ENCODE measurements around the gene VPS50. TPM values are rescaled to one million over a fixed set of nuclear protein-coding genes. Genes with fewer than 3 reads are reported as not detected.

Gene VPS50
- total and polyA plus RNA-seq, 4 donors, result 4.0 to 18.2 (median 11.9) TPM

DNA sequence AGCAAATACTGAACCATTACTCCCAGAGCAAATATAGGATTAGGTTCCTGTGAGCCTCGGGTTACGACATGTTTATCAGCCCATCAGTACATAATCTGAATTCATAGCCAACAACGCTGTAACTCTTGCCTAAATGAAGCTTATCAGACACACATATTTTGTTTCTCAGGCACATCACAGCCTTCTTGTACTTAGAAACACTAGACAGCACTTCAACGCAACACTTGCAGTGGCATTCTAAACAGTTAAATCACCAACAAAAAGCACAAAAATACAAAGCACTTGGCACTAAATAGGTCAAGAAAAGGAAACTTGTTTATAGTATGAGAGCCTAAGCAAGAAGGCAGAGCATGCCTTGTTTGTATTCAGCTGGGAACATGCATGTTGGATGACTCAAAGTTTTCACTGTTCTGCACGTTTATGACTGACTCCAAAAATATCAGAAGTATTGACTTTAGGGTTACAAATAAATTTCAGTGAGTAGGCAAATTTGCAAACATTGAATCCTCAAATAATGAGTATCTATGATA, 75.0 kb downstream of the VPS50 start:
- WGBS, result 80% methylated on average over 5 of the region's 5 CpGs

DNA sequence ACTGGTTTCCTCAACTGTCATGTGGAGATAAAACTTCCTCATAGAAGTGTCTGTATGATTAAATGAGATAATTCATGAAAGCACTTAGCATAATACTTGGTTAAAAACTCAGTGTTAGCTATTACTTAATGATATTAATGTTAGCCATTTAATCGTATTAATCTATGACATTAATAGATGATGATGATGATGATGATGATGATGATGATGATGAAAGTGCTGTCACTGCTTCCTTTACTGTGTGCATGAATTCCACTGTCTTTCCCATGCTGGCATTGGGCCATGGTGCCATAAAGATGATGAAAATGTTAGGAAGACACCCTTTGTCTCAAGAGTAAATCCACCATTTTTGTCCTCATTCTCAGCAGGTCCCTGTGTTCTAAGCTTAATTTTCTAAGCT, 75.8 kb downstream of the VPS50 start:
- Histone ChIP-seq H3K27me3 (ENCODE audit: control insufficient read depth in 4 of 4, insufficient read depth in 4 of 4, low read length in 3 of 4) (no peaks in the 10 kb centered on the region), H3K27ac (ENCODE audit: low read depth in 1 of 2, low read length in 2 of 2) (no peak overlapping the region), H3K9ac (ENCODE audit: low read depth in 1 of 2, low read length in 2 of 2) (no peak overlapping the region), H3K4me1 (ENCODE audit: control insufficient read depth in 4 of 4, insufficient read depth in 4 of 4, low read length in 3 of 4) (no peaks in the 10 kb centered on the region), H3K36me3 (ENCODE audit: control insufficient read depth in 4 of 4, insufficient read depth in 3 of 4, low read depth in 1 of 4, low read length in 3 of 4) (peaks cover 0 to 13% (median 7%) of the 10 kb centered on the region in 4 donors), H3K4me3 (ENCODE audit: low read depth in 1 of 3, low read length in 3 of 3) (no peak overlapping the region), H3K9me3 (ENCODE audit: control insufficient read depth in 4 of 4, low read length in 3 of 4) (no peaks in the 10 kb centered on the region)
- no peak for DNase-seq (ENCODE audit: low spot score)
- 95% methylated on average over 1 of the region's 1 CpG for WGBS
- TF ChIP-seq, protein P1, sequence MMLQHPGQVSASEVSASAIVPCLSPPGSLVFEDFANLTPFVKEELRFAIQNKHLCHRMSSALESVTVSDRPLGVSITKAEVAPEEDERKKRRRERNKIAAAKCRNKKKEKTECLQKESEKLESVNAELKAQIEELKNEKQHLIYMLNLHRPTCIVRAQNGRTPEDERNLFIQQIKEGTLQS (IDR thresholded peaks at IDR 0.05), result no peak
- no peak for TF ChIP-seq HNF4G (IDR thresholded peaks at IDR 0.05)
- no peak for TF ChIP-seq TAF1 (conservative IDR thresholded peaks at IDR 0.05)
- TF ChIP-seq JUND (IDR thresholded peaks at IDR 0.05), result no peak
- no peak for TF ChIP-seq RAD21 (IDR thresholded peaks at IDR 0.05)
- no peak for TF ChIP-seq FOXA2 (IDR thresholded peaks at IDR 0.05)
- TF ChIP-seq, protein P2, sequence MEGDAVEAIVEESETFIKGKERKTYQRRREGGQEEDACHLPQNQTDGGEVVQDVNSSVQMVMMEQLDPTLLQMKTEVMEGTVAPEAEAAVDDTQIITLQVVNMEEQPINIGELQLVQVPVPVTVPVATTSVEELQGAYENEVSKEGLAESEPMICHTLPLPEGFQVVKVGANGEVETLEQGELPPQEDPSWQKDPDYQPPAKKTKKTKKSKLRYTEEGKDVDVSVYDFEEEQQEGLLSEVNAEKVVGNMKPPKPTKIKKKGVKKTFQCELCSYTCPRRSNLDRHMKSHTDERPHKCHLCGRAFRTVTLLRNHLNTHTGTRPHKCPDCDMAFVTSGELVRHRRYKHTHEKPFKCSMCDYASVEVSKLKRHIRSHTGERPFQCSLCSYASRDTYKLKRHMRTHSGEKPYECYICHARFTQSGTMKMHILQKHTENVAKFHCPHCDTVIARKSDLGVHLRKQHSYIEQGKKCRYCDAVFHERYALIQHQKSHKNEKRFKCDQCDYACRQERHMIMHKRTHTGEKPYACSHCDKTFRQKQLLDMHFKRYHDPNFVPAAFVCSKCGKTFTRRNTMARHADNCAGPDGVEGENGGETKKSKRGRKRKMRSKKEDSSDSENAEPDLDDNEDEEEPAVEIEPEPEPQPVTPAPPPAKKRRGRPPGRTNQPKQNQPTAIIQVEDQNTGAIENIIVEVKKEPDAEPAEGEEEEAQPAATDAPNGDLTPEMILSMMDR (IDR thresholded peaks at IDR 0.05; ENCODE audit: low read depth, low read length, missing input control), result no peak
- no peak for TF ChIP-seq RXRA (IDR thresholded peaks at IDR 0.05)
- no peak for TF ChIP-seq NR2F2 (IDR thresholded peaks at IDR 0.05)
- TF ChIP-seq, protein P3, sequence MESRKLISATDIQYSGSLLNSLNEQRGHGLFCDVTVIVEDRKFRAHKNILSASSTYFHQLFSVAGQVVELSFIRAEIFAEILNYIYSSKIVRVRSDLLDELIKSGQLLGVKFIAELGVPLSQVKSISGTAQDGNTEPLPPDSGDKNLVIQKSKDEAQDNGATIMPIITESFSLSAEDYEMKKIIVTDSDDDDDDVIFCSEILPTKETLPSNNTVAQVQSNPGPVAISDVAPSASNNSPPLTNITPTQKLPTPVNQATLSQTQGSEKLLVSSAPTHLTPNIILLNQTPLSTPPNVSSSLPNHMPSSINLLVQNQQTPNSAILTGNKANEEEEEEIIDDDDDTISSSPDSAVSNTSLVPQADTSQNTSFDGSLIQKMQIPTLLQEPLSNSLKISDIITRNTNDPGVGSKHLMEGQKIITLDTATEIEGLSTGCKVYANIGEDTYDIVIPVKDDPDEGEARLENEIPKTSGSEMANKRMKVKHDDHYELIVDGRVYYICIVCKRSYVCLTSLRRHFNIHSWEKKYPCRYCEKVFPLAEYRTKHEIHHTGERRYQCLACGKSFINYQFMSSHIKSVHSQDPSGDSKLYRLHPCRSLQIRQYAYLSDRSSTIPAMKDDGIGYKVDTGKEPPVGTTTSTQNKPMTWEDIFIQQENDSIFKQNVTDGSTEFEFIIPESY (IDR thresholded peaks at IDR 0.05), result no peak
- TF ChIP-seq, protein P4, sequence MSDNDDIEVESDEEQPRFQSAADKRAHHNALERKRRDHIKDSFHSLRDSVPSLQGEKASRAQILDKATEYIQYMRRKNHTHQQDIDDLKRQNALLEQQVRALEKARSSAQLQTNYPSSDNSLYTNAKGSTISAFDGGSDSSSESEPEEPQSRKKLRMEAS (IDR thresholded peaks at IDR 0.05), result no peak
- TF ChIP-seq GABPA (IDR thresholded peaks at IDR 0.05 in 1 of 2, conservative IDR thresholded peaks at IDR 0.05 in 1 of 2), result no peak
- no peak for TF ChIP-seq EGR1 (IDR thresholded peaks at IDR 0.05; ENCODE audit: low read depth in 2 of 2)
- no peak for TF ChIP-seq HNF4A (conservative IDR thresholded peaks at IDR 0.05)
- TF ChIP-seq YY1 (IDR thresholded peaks at IDR 0.05), result no peak
- TF ChIP-seq FOXA1 (IDR thresholded peaks at IDR 0.05), result no peak
- TF ChIP-seq SP1 (IDR thresholded peaks at IDR 0.05), result no peak

More for the DNA sequence above, 75.0 kb downstream of the VPS50 start:
- no peak overlapping the region for H3K27ac ChIP-seq (ENCODE audit: low read depth in 1 of 2, low read length in 2 of 2)
- H3K4me3 ChIP-seq (ENCODE audit: low read depth in 1 of 3, low read length in 3 of 3), result no peak overlapping the region
- DNase-seq (ENCODE audit: low spot score), result no peak
- TF ChIP-seq EGR1 (IDR thresholded peaks at IDR 0.05; ENCODE audit: low read depth in 2 of 2) (no peak), JUND (IDR thresholded peaks at IDR 0.05) (no peak), NR2F2 (IDR thresholded peaks at IDR 0.05) (no peak), RAD21 (IDR thresholded peaks at IDR 0.05) (no peak), HNF4G (IDR thresholded peaks at IDR 0.05) (no peak), YY1 (IDR thresholded peaks at IDR 0.05) (no peak), RXRA (IDR thresholded peaks at IDR 0.05) (no peak), GABPA (IDR thresholded peaks at IDR 0.05 in 1 of 2, conservative IDR thresholded peaks at IDR 0.05 in 1 of 2) (no peak), SP1 (IDR thresholded peaks at IDR 0.05) (no peak), TAF1 (conservative IDR thresholded peaks at IDR 0.05) (no peak)
- TF ChIP-seq, protein P3 (IDR thresholded peaks at IDR 0.05), result no peak
- TF ChIP-seq, protein P1 (IDR thresholded peaks at IDR 0.05), result no peak
- TF ChIP-seq, protein P2 (IDR thresholded peaks at IDR 0.05; ENCODE audit: low read depth, low read length, missing input control), result no peak
- TF ChIP-seq, protein P4 (IDR thresholded peaks at IDR 0.05), result no peak
- H3K9me3 ChIP-seq (ENCODE audit: control insufficient read depth in 4 of 4, low read length in 3 of 4), result no peaks in the 10 kb centered on the region
- no peaks in the 10 kb centered on the region for H3K4me1 ChIP-seq (ENCODE audit: control insufficient read depth in 4 of 4, insufficient read depth in 4 of 4, low read length in 3 of 4)
- H3K36me3 ChIP-seq (ENCODE audit: control insufficient read depth in 4 of 4, insufficient read depth in 3 of 4, low read depth in 1 of 4, low read length in 3 of 4), result peaks cover 0 to 5% (median 1%) of the 10 kb centered on the region in 4 donors
- no peaks in the 10 kb centered on the region for H3K27me3 ChIP-seq (ENCODE audit: control insufficient read depth in 4 of 4, insufficient read depth in 4 of 4, low read length in 3 of 4)
- no peak overlapping the region for H3K9ac ChIP-seq (ENCODE audit: low read depth in 1 of 2, low read length in 2 of 2)

Measured in liver (tissue), 9 donors.